Measurements from ENCODE around the gene GRHPR. TPM values are rescaled to one million over a fixed set of nuclear protein-coding genes. Genes with fewer than 3 reads are reported as not detected.

GRHPR gene
- total RNA-seq, 4 donors from 2014 or later = 132 to 156 (median 141) TPM

DNA sequence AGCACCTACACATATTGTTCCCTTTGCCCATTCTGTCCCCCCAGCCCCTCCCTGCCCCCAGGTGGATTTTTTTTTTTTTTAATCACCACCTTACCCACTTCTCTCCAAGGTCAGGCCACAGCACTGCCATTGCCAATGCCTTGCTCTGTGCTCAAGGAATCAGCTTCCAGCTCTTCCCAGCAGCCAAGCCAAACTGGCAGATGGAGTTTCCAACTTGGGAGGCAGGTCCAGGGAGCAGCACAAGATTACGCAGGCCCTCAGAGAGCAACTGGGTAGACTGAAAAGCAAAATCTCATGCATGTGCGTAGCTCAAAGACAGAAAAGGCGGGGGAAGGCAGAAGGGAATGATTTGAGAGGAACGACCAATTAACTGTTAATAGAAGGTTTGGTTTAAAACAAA, 15.1 kb downstream of the GRHPR start:
- H3K27me3 ChIP-seq = no peaks in the 10 kb centered on the region
- no peaks in the 10 kb centered on the region for H3K9me3 ChIP-seq
- 91% methylated on average over 4 of the region's 4 CpGs for WGBS
- H3K27ac ChIP-seq = no peak overlapping the region
- no peak overlapping the region for H3K4me3 ChIP-seq
- no peak for DNase-seq (ENCODE audit: low spot score in 2 of 2)
- H3K36me3 ChIP-seq = peaks cover 65% of the 10 kb centered on the region
- TF ChIP-seq POLR2AphosphoS5 (IDR thresholded peaks at IDR 0.05) = no peak
- TF ChIP-seq EP300 (IDR thresholded peaks at IDR 0.05) = no peak
- no peak for TF ChIP-seq POLR2A (IDR thresholded peaks at IDR 0.05)
- TF ChIP-seq, protein P1, sequence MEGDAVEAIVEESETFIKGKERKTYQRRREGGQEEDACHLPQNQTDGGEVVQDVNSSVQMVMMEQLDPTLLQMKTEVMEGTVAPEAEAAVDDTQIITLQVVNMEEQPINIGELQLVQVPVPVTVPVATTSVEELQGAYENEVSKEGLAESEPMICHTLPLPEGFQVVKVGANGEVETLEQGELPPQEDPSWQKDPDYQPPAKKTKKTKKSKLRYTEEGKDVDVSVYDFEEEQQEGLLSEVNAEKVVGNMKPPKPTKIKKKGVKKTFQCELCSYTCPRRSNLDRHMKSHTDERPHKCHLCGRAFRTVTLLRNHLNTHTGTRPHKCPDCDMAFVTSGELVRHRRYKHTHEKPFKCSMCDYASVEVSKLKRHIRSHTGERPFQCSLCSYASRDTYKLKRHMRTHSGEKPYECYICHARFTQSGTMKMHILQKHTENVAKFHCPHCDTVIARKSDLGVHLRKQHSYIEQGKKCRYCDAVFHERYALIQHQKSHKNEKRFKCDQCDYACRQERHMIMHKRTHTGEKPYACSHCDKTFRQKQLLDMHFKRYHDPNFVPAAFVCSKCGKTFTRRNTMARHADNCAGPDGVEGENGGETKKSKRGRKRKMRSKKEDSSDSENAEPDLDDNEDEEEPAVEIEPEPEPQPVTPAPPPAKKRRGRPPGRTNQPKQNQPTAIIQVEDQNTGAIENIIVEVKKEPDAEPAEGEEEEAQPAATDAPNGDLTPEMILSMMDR (IDR thresholded peaks at IDR 0.05) = no peak
- H3K4me1 ChIP-seq = peaks cover 16% of the 10 kb centered on the region

DNA sequence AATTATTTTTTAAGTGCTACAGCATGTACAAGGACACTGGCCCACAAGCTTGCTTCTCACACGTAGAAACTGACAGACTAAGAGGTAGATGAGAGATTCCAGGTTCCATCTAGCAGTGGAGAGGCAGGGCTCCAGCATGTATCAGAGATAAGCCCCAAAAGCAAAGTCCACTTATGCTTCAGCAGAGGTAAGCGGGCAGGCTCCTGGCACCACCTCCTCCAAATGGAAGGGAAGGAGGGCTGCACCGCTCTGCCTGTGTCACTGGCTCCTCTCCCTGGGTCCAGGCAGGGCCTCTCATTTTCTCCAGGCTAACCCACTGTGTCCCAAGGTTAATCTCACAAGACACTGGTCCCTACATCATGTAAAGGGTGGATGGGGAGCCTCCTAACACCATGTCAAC, 15.9 kb downstream of the GRHPR start:
- TF ChIP-seq, protein P1 (IDR thresholded peaks at IDR 0.05) = no peak
- TF ChIP-seq POLR2AphosphoS5 (IDR thresholded peaks at IDR 0.05) = no peak
- TF ChIP-seq EP300 (IDR thresholded peaks at IDR 0.05) = no peak
- no peak for TF ChIP-seq POLR2A (IDR thresholded peaks at IDR 0.05)
- Histone ChIP-seq H3K27ac (no peak overlapping the region), H3K36me3 (peaks cover 65% of the 10 kb centered on the region), H3K9me3 (no peaks in the 10 kb centered on the region), H3K4me3 (no peak overlapping the region), H3K4me1 (peaks cover 9% of the 10 kb centered on the region), H3K27me3 (no peaks in the 10 kb centered on the region)
- DNase-seq (ENCODE audit: low spot score in 2 of 2) = no peak
- 91% methylated on average over 3 of the region's 3 CpGs for WGBS

DNA sequence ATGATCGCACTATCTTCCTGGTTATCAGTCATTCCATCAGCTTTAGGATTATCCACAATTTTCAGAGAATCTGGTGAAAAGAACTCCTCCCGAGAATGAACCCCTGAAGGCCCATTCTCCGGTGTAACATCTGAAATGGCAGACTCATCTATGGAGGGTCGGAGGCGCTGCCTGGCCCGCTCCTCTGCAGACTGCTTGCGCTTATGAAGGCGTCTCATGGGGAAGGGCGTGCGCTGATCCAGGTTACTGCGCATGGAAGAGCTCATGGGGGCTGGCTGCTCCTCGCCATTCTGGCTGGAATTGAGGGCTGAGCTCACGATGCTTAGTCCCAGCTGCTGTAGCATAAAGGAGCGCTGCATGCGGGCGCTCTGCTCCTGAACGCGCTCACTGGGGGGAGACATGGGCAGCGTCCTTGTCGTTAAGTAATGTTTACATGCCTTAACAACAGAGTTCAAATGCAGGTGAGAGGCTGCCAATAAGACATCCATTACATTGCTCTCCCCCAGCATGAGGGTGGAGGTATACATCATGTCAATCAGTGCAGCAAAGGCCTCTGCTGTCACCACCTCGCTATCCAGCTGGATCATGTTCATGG, 19.4 kb downstream of the GRHPR start:
- H3K4me1 ChIP-seq = no peaks in the 10 kb centered on the region
- WGBS = 90% methylated on average over 16 of the region's 21 CpGs
- H3K4me3 ChIP-seq = no peak overlapping the region
- no peaks in the 10 kb centered on the region for H3K9me3 ChIP-seq
- H3K36me3 ChIP-seq = peaks cover 55% of the 10 kb centered on the region
- DNase-seq (ENCODE audit: low spot score in 2 of 2) = no peak
- no peak overlapping the region for H3K27ac ChIP-seq
- no peaks in the 10 kb centered on the region for H3K27me3 ChIP-seq
- no peak for TF ChIP-seq POLR2AphosphoS5 (IDR thresholded peaks at IDR 0.05)
- TF ChIP-seq, protein P1 (IDR thresholded peaks at IDR 0.05) = no peak
- no peak for TF ChIP-seq POLR2A (IDR thresholded peaks at IDR 0.05)
- no peak for TF ChIP-seq EP300 (IDR thresholded peaks at IDR 0.05)

DNA sequence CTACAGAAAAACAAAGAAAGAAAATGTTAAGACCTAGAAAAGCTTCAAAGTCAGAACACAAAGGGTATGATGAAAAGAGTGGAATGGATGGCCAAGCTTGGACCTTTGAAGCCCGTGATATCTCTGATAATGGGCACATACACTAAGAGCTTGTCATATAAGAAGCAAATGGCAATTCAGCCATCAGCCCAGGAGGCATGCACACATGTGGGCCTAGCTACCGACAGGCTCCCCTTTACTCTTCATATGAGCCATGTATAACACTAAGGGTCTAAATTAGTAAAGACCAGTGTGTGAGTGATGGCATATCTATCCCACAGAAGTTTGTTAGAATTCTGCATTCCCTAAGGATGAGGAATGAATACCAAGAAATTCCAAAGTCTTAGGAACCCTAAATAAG, 20.1 kb downstream of the GRHPR start:
- no peak for TF ChIP-seq POLR2A (IDR thresholded peaks at IDR 0.05)
- TF ChIP-seq EP300 (IDR thresholded peaks at IDR 0.05) = no peak
- TF ChIP-seq, protein P1 (IDR thresholded peaks at IDR 0.05) = no peak
- no peak for TF ChIP-seq POLR2AphosphoS5 (IDR thresholded peaks at IDR 0.05)
- Histone ChIP-seq H3K9me3 (no peaks in the 10 kb centered on the region), H3K4me3 (no peak overlapping the region), H3K27me3 (no peaks in the 10 kb centered on the region), H3K4me1 (no peaks in the 10 kb centered on the region), H3K36me3 (peaks cover 48% of the 10 kb centered on the region), H3K27ac (no peak overlapping the region)
- 87% methylated on average over 2 of the region's 2 CpGs for WGBS
- DNase-seq (ENCODE audit: low spot score in 2 of 2) = no peak

DNA sequence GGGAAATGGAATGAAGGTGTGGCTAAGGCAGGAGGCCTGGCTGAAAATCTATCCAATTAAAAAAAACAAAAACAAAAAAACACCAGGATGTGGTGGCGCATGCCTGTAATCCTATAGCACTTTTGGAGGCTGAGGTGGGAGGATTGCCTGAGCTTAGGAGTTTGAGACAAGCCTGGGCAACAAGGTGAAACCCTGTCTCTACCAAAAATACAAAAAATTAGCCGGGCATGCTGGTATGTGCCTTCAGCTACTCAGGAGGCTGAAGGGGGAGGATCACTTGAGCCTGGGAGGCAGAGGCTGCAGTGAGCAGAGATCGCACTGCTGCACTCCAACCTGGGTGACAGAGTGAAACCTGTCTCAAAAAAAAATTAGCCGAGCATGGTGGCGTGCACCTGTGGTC, 21.1 kb downstream of the GRHPR start:
- Histone ChIP-seq H3K4me3 (no peak overlapping the region), H3K9me3 (no peaks in the 10 kb centered on the region), H3K4me1 (no peaks in the 10 kb centered on the region), H3K27me3 (no peaks in the 10 kb centered on the region), H3K27ac (no peak overlapping the region), H3K36me3 (peaks cover 40% of the 10 kb centered on the region)
- 87% methylated on average over 5 of the region's 5 CpGs for WGBS
- no peak for DNase-seq (ENCODE audit: low spot score in 2 of 2)
- TF ChIP-seq POLR2AphosphoS5 (IDR thresholded peaks at IDR 0.05) = no peak
- TF ChIP-seq, protein P1 (IDR thresholded peaks at IDR 0.05) = no peak
- no peak for TF ChIP-seq POLR2A (IDR thresholded peaks at IDR 0.05)
- TF ChIP-seq EP300 (IDR thresholded peaks at IDR 0.05) = no peak

All from suprapubic skin (tissue), 4 donors.